ENCODE data around the gene C12orf75. TPM values are rescaled to one million over a fixed set of nuclear protein-coding genes. Genes with fewer than 3 reads are reported as not detected.

C12orf75 gene
- total RNA-seq, 1 donor from 2014 or later: 1.1 TPM

- intact Hi-C loops (cut with micrococcal nuclease): no loop called here
- Histone ChIP-seq H3K4me3 (no peak overlapping the region), H3K36me3 (no peaks in the 10 kb centered on the region), H3K4me1 (peaks cover 9% of the 10 kb centered on the region), H3K27me3 (ENCODE audit: low read depth) (no peaks in the 10 kb centered on the region), H3K9me3 (replicated peaks) (no peaks in the 10 kb centered on the region), H3K27ac (replicated peaks) (no peak overlapping the region)
- no peak for DNase-seq
- TF ChIP-seq CTCF (IDR thresholded peaks at IDR 0.05; ENCODE audit: borderline replicate concordance): no peak
Measured at GRCh38 chr12:105348142-105348541, 17.7 kb downstream of the C12orf75 start.

GRCh38 chr12:105348561-105348960 lies 18.1 kb downstream of the C12orf75 start:
- DNase-seq: no peak
- intact Hi-C loops (cut with micrococcal nuclease): no loop called here
- Histone ChIP-seq H3K9me3 (replicated peaks) (no peaks in the 10 kb centered on the region), H3K27me3 (ENCODE audit: low read depth) (no peaks in the 10 kb centered on the region), H3K27ac (replicated peaks) (no peak overlapping the region), H3K4me1 (peaks cover 9% of the 10 kb centered on the region), H3K4me3 (no peak overlapping the region), H3K36me3 (no peaks in the 10 kb centered on the region)
- no peak for TF ChIP-seq CTCF (IDR thresholded peaks at IDR 0.05; ENCODE audit: borderline replicate concordance)

- H3K4me3 ChIP-seq: no peak overlapping the region
- H3K9me3 ChIP-seq (replicated peaks): no peaks in the 10 kb centered on the region
- no peaks in the 10 kb centered on the region for H3K27me3 ChIP-seq (ENCODE audit: low read depth)
- H3K27ac ChIP-seq (replicated peaks): no peak overlapping the region
- no peaks in the 10 kb centered on the region for H3K36me3 ChIP-seq
- intact Hi-C loops (cut with micrococcal nuclease): no loop called here
- TF ChIP-seq CTCF (IDR thresholded peaks at IDR 0.05; ENCODE audit: borderline replicate concordance): no peak
- DNase-seq: no peak
- peaks cover 9% of the 10 kb centered on the region for H3K4me1 ChIP-seq
Measured at GRCh38 chr12:105349138-105349537, 18.6 kb downstream of the C12orf75 start.

GRCh38 chr12:105351523-105351922 lies 21.0 kb downstream of the C12orf75 start:
- no peak overlapping the region for H3K27ac ChIP-seq (replicated peaks)
- DNase-seq: no peak
- H3K36me3 ChIP-seq: no peaks in the 10 kb centered on the region
- H3K9me3 ChIP-seq (replicated peaks): no peaks in the 10 kb centered on the region
- intact Hi-C loops (cut with micrococcal nuclease): no loop called here
- H3K27me3 ChIP-seq (ENCODE audit: low read depth): no peaks in the 10 kb centered on the region
- peaks cover 9% of the 10 kb centered on the region for H3K4me1 ChIP-seq
- no peak overlapping the region for H3K4me3 ChIP-seq
- no peak for TF ChIP-seq CTCF (IDR thresholded peaks at IDR 0.05; ENCODE audit: borderline replicate concordance)

- Histone ChIP-seq H3K27me3 (ENCODE audit: low read depth) (no peaks in the 10 kb centered on the region), H3K9me3 (replicated peaks) (no peaks in the 10 kb centered on the region), H3K36me3 (no peaks in the 10 kb centered on the region), H3K4me1 (peaks cover 9% of the 10 kb centered on the region), H3K27ac (replicated peaks) (no peak overlapping the region), H3K4me3 (no peak overlapping the region)
- intact Hi-C loops (cut with micrococcal nuclease): no loop called here
- no peak for TF ChIP-seq CTCF (IDR thresholded peaks at IDR 0.05; ENCODE audit: borderline replicate concordance)
- no peak for DNase-seq
Measured at GRCh38 chr12:105352052-105352451, 21.6 kb downstream of the C12orf75 start.

All from left ventricle myocardium inferior (tissue), 1 donor.